Measurements from ENCODE around the gene HOMER2.
"Not testable (repeated sequence)": the region's sequence is repeated elsewhere in the genome, so short reads cannot be mapped to it uniquely, and the experiment has no call there.

Gene HOMER2

GRCh38 chr15:82939678-82940077 is 12.8 kb downstream of the HOMER2 start:
- H3K9me3 ChIP-seq (ENCODE audit: control insufficient read depth, insufficient read depth, low read depth, low read length); H3K4me3 ChIP-seq (ENCODE audit: low read depth, low read length); H3K36me3 ChIP-seq (ENCODE audit: control insufficient read depth in 2 of 2, insufficient read depth in 1 of 2, low read length in 2 of 2); H3K4me1 ChIP-seq (ENCODE audit: control insufficient read depth, insufficient read depth, low read length); H3K27ac ChIP-seq (ENCODE audit: extremely low read depth, low read depth, low read length): not testable (repeated sequence)
- CTCF ChIA-PET = interaction anchor here (0.6 kb wide), 1 partner anchor 10 kb away, joined by 4 read pairs; no protein-coding TSS in a partner anchor
- TF ChIP-seq ZNF146 (tag by site-specific recombination; IDR thresholded peaks at IDR 0.05) = peak; percentile 93
- TF ChIP-seq, protein P1, sequence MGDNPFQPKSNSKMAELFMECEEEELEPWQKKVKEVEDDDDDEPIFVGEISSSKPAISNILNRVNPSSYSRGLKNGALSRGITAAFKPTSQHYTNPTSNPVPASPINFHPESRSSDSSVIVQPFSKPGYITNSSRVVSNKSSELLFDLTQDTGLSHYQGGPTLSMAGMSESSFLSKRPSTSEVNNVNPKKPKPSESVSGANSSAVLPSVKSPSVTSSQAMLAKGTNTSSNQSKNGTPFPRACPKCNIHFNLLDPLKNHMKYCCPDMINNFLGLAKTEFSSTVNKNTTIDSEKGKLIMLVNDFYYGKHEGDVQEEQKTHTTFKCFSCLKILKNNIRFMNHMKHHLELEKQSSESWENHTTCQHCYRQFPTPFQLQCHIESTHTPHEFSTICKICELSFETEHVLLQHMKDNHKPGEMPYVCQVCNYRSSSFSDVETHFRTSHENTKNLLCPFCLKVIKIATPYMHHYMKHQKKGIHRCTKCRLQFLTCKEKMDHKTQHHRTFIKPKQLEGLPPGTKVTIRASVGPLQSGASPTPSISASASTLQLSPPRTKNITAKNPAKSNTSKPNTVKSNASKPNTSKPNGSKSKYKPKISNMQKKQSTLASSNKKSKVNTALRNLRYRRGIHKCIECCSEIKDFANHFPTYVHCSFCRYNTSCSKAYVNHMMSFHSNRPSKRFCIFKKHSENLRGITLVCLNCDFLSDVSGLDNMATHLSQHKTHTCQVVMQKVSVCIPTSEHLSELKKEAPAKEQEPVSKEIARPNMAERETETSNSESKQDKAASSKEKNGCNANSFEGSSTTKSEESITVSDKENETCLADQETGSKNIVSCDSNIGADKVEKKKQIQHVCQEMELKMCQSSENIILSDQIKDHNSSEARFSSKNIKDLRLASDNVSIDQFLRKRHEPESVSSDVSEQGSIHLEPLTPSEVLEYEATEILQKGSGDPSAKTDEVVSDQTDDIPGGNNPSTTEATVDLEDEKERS (tag by site-specific recombination; IDR thresholded peaks at IDR 0.05) = 0 out of 2 replicates have a peak, but pooled peaks have one; percentile 14
- POLR2A ChIA-PET = interaction anchor here (0.6 kb wide), 1 partner anchor 63 kb away, joined by 6 read pairs; no protein-coding TSS in a partner anchor

DNA sequence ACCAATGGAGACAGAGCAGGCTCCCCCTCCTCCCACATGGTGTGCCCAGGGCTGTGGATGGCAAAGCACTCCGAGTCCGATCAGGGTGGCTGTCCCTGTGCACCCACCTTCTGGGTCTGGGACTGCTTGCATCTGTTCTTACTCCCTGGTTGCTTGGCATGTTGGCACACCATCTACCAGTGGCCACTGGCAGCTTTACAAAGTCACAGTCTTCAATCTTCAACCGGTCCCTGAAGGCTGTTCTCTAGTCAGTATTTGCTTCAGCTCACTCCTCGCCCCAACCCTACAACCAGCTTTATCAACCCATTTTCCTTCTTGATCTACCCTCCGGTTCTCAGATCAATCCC is 14.8 kb downstream of the HOMER2 start:
- no peak overlapping the region for H3K4me3 ChIP-seq (ENCODE audit: low read depth, low read length)
- H3K4me1 ChIP-seq (ENCODE audit: control insufficient read depth, insufficient read depth, low read length) = no peaks in the 10 kb centered on the region
- ChIA-PET CTCF (no interaction called here), POLR2A (no interaction called here)
- H3K27ac ChIP-seq (ENCODE audit: extremely low read depth, low read depth, low read length) = no peak overlapping the region
- TF ChIP-seq ZNF626 (tag by site-specific recombination; IDR thresholded peaks at IDR 0.05) (no peak), ZNF600 (tag by site-specific recombination; IDR thresholded peaks at IDR 0.05) (no peak), ZNF223 (tag by site-specific recombination; IDR thresholded peaks at IDR 0.05) (no peak), INSM2 (tag by site-specific recombination; IDR thresholded peaks at IDR 0.05) (no peak), ZNF768 (tag by site-specific recombination; IDR thresholded peaks at IDR 0.05) (no peak), ZNF664 (tag by site-specific recombination; IDR thresholded peaks at IDR 0.05) (no peak)
- H3K36me3 ChIP-seq (ENCODE audit: control insufficient read depth in 2 of 2, insufficient read depth in 1 of 2, low read length in 2 of 2) = no peaks in the 10 kb centered on the region
- H3K9me3 ChIP-seq (ENCODE audit: control insufficient read depth, insufficient read depth, low read depth, low read length) = no peaks in the 10 kb centered on the region

DNA sequence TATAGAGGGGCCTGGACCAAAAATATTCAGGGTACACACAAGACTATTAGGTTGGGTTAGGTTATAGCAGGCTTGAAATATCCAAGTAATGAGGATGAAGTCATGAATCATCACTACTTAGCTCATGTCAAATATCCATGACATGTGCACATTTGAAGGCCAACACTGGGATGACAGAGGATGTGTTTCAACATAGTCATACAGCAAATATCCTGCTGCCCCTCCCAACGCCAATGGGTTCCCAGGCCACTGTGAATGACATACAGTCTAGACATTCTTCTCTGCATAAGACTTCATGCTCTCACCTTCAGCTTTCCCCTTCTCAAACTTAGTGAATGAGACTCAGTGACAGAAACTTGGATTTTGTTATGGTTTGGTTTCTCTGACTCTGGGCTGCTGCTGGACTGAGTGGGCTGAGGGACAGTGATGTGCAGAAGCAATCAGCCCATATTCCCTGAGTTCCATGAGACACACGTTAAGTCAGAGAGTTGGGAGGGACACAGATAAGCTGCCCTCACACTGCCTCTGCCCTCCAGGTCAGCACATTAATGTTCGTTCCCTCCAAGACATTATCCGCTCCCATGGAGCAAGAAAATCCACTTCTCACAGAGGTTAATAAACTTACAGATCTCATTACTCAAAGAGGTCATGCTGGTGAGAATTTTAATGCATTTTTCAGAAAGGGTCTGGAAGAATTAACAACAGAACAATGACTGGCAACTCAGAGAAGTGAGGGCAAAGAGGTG is 15.4 kb downstream of the HOMER2 start:
- Histone ChIP-seq H3K9me3 (ENCODE audit: control insufficient read depth, insufficient read depth, low read depth, low read length) (no peaks in the 10 kb centered on the region), H3K4me1 (ENCODE audit: control insufficient read depth, insufficient read depth, low read length) (no peaks in the 10 kb centered on the region), H3K27ac (ENCODE audit: extremely low read depth, low read depth, low read length) (no peak overlapping the region), H3K36me3 (ENCODE audit: control insufficient read depth in 2 of 2, insufficient read depth in 1 of 2, low read length in 2 of 2) (no peaks in the 10 kb centered on the region), H3K4me3 (ENCODE audit: low read depth, low read length) (no peak overlapping the region)
- ChIA-PET POLR2A (no interaction called here), CTCF (interaction anchor here (0.9 kb wide), 1 partner anchor 63 kb away, joined by 4 read pairs; no protein-coding TSS in a partner anchor)
- TF ChIP-seq, protein P2, sequence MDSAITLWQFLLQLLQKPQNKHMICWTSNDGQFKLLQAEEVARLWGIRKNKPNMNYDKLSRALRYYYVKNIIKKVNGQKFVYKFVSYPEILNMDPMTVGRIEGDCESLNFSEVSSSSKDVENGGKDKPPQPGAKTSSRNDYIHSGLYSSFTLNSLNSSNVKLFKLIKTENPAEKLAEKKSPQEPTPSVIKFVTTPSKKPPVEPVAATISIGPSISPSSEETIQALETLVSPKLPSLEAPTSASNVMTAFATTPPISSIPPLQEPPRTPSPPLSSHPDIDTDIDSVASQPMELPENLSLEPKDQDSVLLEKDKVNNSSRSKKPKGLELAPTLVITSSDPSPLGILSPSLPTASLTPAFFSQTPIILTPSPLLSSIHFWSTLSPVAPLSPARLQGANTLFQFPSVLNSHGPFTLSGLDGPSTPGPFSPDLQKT (IDR thresholded peaks at IDR 0.05; ENCODE audit: borderline replicate concordance, low read depth, low read length) = no peak
- TF ChIP-seq, protein P3, sequence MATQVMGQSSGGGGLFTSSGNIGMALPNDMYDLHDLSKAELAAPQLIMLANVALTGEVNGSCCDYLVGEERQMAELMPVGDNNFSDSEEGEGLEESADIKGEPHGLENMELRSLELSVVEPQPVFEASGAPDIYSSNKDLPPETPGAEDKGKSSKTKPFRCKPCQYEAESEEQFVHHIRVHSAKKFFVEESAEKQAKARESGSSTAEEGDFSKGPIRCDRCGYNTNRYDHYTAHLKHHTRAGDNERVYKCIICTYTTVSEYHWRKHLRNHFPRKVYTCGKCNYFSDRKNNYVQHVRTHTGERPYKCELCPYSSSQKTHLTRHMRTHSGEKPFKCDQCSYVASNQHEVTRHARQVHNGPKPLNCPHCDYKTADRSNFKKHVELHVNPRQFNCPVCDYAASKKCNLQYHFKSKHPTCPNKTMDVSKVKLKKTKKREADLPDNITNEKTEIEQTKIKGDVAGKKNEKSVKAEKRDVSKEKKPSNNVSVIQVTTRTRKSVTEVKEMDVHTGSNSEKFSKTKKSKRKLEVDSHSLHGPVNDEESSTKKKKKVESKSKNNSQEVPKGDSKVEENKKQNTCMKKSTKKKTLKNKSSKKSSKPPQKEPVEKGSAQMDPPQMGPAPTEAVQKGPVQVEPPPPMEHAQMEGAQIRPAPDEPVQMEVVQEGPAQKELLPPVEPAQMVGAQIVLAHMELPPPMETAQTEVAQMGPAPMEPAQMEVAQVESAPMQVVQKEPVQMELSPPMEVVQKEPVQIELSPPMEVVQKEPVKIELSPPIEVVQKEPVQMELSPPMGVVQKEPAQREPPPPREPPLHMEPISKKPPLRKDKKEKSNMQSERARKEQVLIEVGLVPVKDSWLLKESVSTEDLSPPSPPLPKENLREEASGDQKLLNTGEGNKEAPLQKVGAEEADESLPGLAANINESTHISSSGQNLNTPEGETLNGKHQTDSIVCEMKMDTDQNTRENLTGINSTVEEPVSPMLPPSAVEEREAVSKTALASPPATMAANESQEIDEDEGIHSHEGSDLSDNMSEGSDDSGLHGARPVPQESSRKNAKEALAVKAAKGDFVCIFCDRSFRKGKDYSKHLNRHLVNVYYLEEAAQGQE (tag by site-specific recombination; IDR thresholded peaks at IDR 0.05) = no peak
- TF ChIP-seq OSR2 (tag by site-specific recombination; IDR thresholded peaks at IDR 0.05) = no peak
- TF ChIP-seq, protein P4, sequence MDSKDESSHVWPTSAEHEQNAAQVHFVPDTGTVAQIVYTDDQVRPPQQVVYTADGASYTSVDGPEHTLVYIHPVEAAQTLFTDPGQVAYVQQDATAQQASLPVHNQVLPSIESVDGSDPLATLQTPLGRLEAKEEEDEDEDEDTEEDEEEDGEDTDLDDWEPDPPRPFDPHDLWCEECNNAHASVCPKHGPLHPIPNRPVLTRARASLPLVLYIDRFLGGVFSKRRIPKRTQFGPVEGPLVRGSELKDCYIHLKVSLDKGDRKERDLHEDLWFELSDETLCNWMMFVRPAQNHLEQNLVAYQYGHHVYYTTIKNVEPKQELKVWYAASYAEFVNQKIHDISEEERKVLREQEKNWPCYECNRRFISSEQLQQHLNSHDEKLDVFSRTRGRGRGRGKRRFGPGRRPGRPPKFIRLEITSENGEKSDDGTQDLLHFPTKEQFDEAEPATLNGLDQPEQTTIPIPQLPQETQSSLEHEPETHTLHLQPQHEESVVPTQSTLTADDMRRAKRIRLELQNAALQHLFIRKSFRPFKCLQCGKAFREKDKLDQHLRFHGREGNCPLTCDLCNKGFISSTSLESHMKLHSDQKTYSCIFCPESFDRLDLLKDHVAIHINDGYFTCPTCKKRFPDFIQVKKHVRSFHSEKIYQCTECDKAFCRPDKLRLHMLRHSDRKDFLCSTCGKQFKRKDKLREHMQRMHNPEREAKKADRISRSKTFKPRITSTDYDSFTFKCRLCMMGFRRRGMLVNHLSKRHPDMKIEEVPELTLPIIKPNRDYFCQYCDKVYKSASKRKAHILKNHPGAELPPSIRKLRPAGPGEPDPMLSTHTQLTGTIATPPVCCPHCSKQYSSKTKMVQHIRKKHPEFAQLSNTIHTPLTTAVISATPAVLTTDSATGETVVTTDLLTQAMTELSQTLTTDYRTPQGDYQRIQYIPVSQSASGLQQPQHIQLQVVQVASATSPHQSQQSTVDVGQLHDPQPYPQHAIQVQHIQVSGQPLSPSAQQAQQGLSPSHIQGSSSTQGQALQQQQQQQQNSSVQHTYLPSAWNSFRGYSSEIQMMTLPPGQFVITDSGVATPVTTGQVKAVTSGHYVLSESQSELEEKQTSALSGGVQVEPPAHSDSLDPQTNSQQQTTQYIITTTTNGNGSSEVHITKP (tag by site-specific recombination; IDR thresholded peaks at IDR 0.05) = no peak
- no peak for TF ChIP-seq ZSCAN23 (tag by site-specific recombination; IDR thresholded peaks at IDR 0.05)
- TF ChIP-seq ZNF776 (tag by site-specific recombination; IDR thresholded peaks at IDR 0.05; ENCODE audit: borderline replicate concordance) = no peak
- no peak for TF ChIP-seq ZNF202 (tag by site-specific recombination; IDR thresholded peaks at IDR 0.05; ENCODE audit: borderline replicate concordance)
- no peak for TF ChIP-seq ZNF514 (tag by site-specific recombination; IDR thresholded peaks at IDR 0.05)
- no peak for TF ChIP-seq ZFP37 (tag by site-specific recombination; IDR thresholded peaks at IDR 0.05)

Measured in HEK293 (cell line).